ENCODE results near the gene OVOL2. TPM values are rescaled to one million over a fixed set of nuclear protein-coding genes. Genes with fewer than 3 reads are reported as not detected.
"Not testable (repeated sequence)": the region's sequence is repeated elsewhere in the genome, so short reads cannot be mapped to it uniquely, and the experiment has no call there.

OVOL2 gene
- not detected for total RNA-seq
- not detected for polyA plus RNA-seq

- H3K4me3 ChIP-seq (ENCODE audit: low read length in 2 of 2), result no peak within 1 kb of the TSS
- no peaks in the 10 kb centered on the region for H3K9me3 ChIP-seq (ENCODE audit: control insufficient read depth in 1 of 2, low read length in 2 of 2)
- no peaks in the 10 kb centered on the region for H3K4me1 ChIP-seq (ENCODE audit: insufficient read depth, low read length)
- Mint-ChIP-seq H3K36me3 (no peaks in the 10 kb centered on the region), H3K4me3 (peak within 1 kb of the TSS in 6 of 8 donors; percentile 18 to 91 (median 46)), H3K4me1 (peaks cover 2 to 11% (median 8%) of the 10 kb centered on the region in 4 donors), H3K27ac (no peak within 1 kb of the TSS), H3K27me3 (peaks cover 46 to 47% of the 10 kb centered on the region in 2 donors), H3K9me3 (peaks cover 0 to 5% (median 1%) of the 10 kb centered on the region in 8 donors)
- CTCF ChIA-PET (ENCODE audit: partially characterized antibody), result no interaction called here
- no peak for DNase-seq
- H3K36me3 ChIP-seq (ENCODE audit: insufficient read depth, low read length), result no peaks in the 10 kb centered on the region
- POLR2A ChIA-PET (ENCODE audit: partially characterized antibody), result no interaction called here
- intact Hi-C loops (cut with micrococcal nuclease), result no loop called here
- H3K27ac ChIP-seq (ENCODE audit: low read depth, low read length), result no peak within 1 kb of the TSS
- peaks cover 29% of the 10 kb centered on the region for H3K27me3 ChIP-seq (ENCODE audit: insufficient read depth, low read length)
These were observed at the start of gene OVOL2 for GRCh38 chr20:18057101-18057993. Gene OVOL2 (minus strand): TSS chr20:18057916. CDS start chr20:18057634, 282 bp downstream.

GRCh38 chr20:18103497-18103896 is 45.8 kb upstream of the OVOL2 start:
- Mint-ChIP-seq H3K36me3 (no peaks in the 10 kb centered on the region), H3K9me3 (peaks cover 0 to 6% (median 2%) of the 10 kb centered on the region in 8 donors), H3K27ac (no peak overlapping the region), H3K4me3 (no peak overlapping the region), H3K27me3 (peaks cover 5 to 9% of the 10 kb centered on the region in 2 donors), H3K4me1 (no peaks in the 10 kb centered on the region)
- Histone ChIP-seq H3K36me3 (ENCODE audit: insufficient read depth, low read length) (no peaks in the 10 kb centered on the region), H3K27me3 (ENCODE audit: insufficient read depth, low read length) (no peaks in the 10 kb centered on the region), H3K9me3 (ENCODE audit: control insufficient read depth in 1 of 2, low read length in 2 of 2) (no peaks in the 10 kb centered on the region), H3K4me3 (ENCODE audit: low read length in 2 of 2) (no peak overlapping the region), H3K4me1 (ENCODE audit: insufficient read depth, low read length) (no peaks in the 10 kb centered on the region), H3K27ac (ENCODE audit: low read depth, low read length) (no peak overlapping the region)
- CTCF ChIA-PET (ENCODE audit: partially characterized antibody), result no interaction called here
- no peak for DNase-seq
- intact Hi-C loops (cut with micrococcal nuclease), result no loop called here
- POLR2A ChIA-PET (ENCODE audit: partially characterized antibody), result no interaction called here

DNA sequence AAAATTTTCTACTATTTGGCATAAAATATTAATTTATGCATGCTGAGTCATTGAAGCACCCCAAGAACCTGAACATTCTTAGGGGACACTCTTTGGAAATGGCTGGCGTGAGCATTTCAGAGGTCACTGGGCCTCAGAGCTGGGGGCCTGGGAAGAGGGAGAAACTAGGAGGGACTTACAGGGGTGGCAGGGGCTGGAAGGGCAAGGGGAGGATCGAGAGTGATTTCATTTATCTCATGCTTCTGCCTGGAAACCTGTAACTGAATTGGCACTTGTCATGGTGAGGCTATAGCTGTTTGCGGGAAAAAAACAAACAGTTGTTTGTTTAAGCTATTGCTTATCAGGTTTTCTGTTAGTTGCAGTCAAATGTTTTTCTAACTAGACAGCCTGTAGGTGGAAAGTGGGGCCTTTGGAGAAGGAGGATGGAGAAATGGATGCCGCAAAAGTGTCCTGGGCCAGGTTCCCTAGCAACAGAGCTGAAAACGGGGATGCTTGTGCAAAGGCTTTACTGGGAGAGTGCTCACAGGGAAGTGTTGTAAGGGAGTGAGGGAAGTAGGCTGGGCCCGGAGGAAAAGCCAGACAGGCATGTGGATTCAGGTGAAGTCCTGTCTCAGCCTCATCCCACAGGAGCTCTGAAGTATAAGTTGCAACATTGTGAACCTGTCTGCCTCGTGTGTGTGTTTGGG is 43.6 kb upstream of the OVOL2 start:
- intact Hi-C loops (cut with micrococcal nuclease), result no loop called here
- POLR2A ChIA-PET (ENCODE audit: partially characterized antibody), result no interaction called here

GRCh38 chr20:18100569-18100968 is 42.9 kb upstream of the OVOL2 start:
- H3K4me1 ChIP-seq (ENCODE audit: insufficient read depth, low read length); H3K27me3 ChIP-seq (ENCODE audit: insufficient read depth, low read length); H3K9me3 Mint-ChIP-seq; H3K4me3 ChIP-seq (ENCODE audit: low read length in 2 of 2); POLR2A ChIA-PET (ENCODE audit: partially characterized antibody); H3K9me3 ChIP-seq (ENCODE audit: control insufficient read depth in 1 of 2, low read length in 2 of 2); CTCF ChIA-PET (ENCODE audit: partially characterized antibody); H3K36me3 Mint-ChIP-seq; H3K4me1 Mint-ChIP-seq; H3K36me3 ChIP-seq (ENCODE audit: insufficient read depth, low read length); DNase-seq; H3K27ac Mint-ChIP-seq; H3K27ac ChIP-seq (ENCODE audit: low read depth, low read length); intact Hi-C loops (cut with micrococcal nuclease); H3K4me3 Mint-ChIP-seq: not testable (repeated sequence)
- H3K27me3 Mint-ChIP-seq, result peaks cover 7 to 14% of the 10 kb centered on the region in 2 donors

More for the DNA sequence above, 43.6 kb upstream of the OVOL2 start:
- Histone ChIP-seq H3K9me3 (ENCODE audit: control insufficient read depth in 1 of 2, low read length in 2 of 2) (no peaks in the 10 kb centered on the region), H3K27ac (ENCODE audit: low read depth, low read length) (no peak overlapping the region), H3K36me3 (ENCODE audit: insufficient read depth, low read length) (no peaks in the 10 kb centered on the region), H3K4me3 (ENCODE audit: low read length in 2 of 2) (no peak overlapping the region), H3K27me3 (ENCODE audit: insufficient read depth, low read length) (no peaks in the 10 kb centered on the region), H3K4me1 (ENCODE audit: insufficient read depth, low read length) (no peaks in the 10 kb centered on the region)
- H3K4me1 Mint-ChIP-seq, result no peaks in the 10 kb centered on the region
- CTCF ChIA-PET (ENCODE audit: partially characterized antibody), result no interaction called here
- H3K9me3 Mint-ChIP-seq, result peaks cover 0 to 2% (median 0%) of the 10 kb centered on the region in 8 donors
- H3K27me3 Mint-ChIP-seq, result peaks cover 7 to 14% of the 10 kb centered on the region in 2 donors
- DNase-seq, result no peak
- H3K36me3 Mint-ChIP-seq, result no peaks in the 10 kb centered on the region
- H3K4me3 Mint-ChIP-seq, result no peak overlapping the region
- H3K27ac Mint-ChIP-seq, result no peak overlapping the region

- Histone ChIP-seq H3K27me3 (ENCODE audit: insufficient read depth, low read length) (no peaks in the 10 kb centered on the region), H3K4me1 (ENCODE audit: insufficient read depth, low read length) (no peaks in the 10 kb centered on the region), H3K9me3 (ENCODE audit: control insufficient read depth in 1 of 2, low read length in 2 of 2) (no peaks in the 10 kb centered on the region), H3K27ac (ENCODE audit: low read depth, low read length) (no peak overlapping the region), H3K4me3 (ENCODE audit: low read length in 2 of 2) (no peak overlapping the region), H3K36me3 (ENCODE audit: insufficient read depth, low read length) (no peaks in the 10 kb centered on the region)
- POLR2A ChIA-PET (ENCODE audit: partially characterized antibody), result no interaction called here
- CTCF ChIA-PET (ENCODE audit: partially characterized antibody), result no interaction called here
- no peak for DNase-seq
- Mint-ChIP-seq H3K36me3 (no peaks in the 10 kb centered on the region), H3K27me3 (peaks cover 6 to 24% of the 10 kb centered on the region in 2 donors), H3K4me1 (no peaks in the 10 kb centered on the region), H3K27ac (no peak overlapping the region), H3K4me3 (no peak overlapping the region), H3K9me3 (peaks cover 0 to 2% (median 0%) of the 10 kb centered on the region in 8 donors)
- intact Hi-C loops (cut with micrococcal nuclease), result no loop called here
These were observed 36.5 kb upstream of the OVOL2 start for GRCh38 chr20:18094191-18094590.

DNA sequence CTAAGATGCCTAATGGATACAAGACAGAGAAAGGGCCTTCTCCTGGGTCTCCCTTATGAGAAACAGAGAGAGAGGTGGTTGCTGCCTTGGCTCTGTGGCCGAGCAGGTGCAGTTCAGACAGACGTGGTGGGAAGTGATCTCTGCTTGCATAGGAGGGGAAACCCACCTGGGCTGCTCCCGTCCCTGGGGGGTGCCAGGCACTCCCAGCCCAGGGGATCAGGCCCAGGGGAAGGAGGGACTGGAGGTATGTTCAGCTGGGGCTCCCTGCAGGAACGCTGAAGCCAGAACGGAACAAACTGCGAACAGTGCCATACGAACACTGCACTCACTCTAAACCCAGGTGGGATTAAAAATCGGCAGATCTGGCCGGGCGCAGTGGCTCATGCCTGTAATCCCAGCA is 35.7 kb upstream of the OVOL2 start:
- Histone ChIP-seq H3K4me3 (ENCODE audit: low read length in 2 of 2) (no peak overlapping the region), H3K36me3 (ENCODE audit: insufficient read depth, low read length) (no peaks in the 10 kb centered on the region), H3K4me1 (ENCODE audit: insufficient read depth, low read length) (no peaks in the 10 kb centered on the region), H3K27me3 (ENCODE audit: insufficient read depth, low read length) (no peaks in the 10 kb centered on the region), H3K9me3 (ENCODE audit: control insufficient read depth in 1 of 2, low read length in 2 of 2) (no peaks in the 10 kb centered on the region), H3K27ac (ENCODE audit: low read depth, low read length) (no peak overlapping the region)
- ChIA-PET POLR2A (ENCODE audit: partially characterized antibody) (no interaction called here), CTCF (ENCODE audit: partially characterized antibody) (no interaction called here)
- Mint-ChIP-seq H3K9me3 (peaks cover 0 to 2% (median 0%) of the 10 kb centered on the region in 8 donors), H3K36me3 (no peaks in the 10 kb centered on the region), H3K27ac (no peak overlapping the region), H3K27me3 (peaks cover 6 to 19% of the 10 kb centered on the region in 2 donors), H3K4me3 (no peak overlapping the region), H3K4me1 (no peaks in the 10 kb centered on the region)
- no peak for DNase-seq
- intact Hi-C loops (cut with micrococcal nuclease), result no loop called here

GRCh38 chr20:18092890-18093289 is 35.2 kb upstream of the OVOL2 start:
- no peak for DNase-seq
- Histone ChIP-seq H3K36me3 (ENCODE audit: insufficient read depth, low read length) (no peaks in the 10 kb centered on the region), H3K27me3 (ENCODE audit: insufficient read depth, low read length) (no peaks in the 10 kb centered on the region), H3K27ac (ENCODE audit: low read depth, low read length) (no peak overlapping the region), H3K4me1 (ENCODE audit: insufficient read depth, low read length) (no peaks in the 10 kb centered on the region), H3K9me3 (ENCODE audit: control insufficient read depth in 1 of 2, low read length in 2 of 2) (no peaks in the 10 kb centered on the region), H3K4me3 (ENCODE audit: low read length in 2 of 2) (no peak overlapping the region)
- Mint-ChIP-seq H3K36me3 (no peaks in the 10 kb centered on the region), H3K4me3 (no peak overlapping the region), H3K27ac (no peak overlapping the region), H3K27me3 (peaks cover 6 to 17% of the 10 kb centered on the region in 2 donors), H3K4me1 (no peaks in the 10 kb centered on the region), H3K9me3 (peaks cover 0 to 2% (median 0%) of the 10 kb centered on the region in 8 donors)
- POLR2A ChIA-PET (ENCODE audit: partially characterized antibody), result no interaction called here
- intact Hi-C loops (cut with micrococcal nuclease), result no loop called here
- CTCF ChIA-PET (ENCODE audit: partially characterized antibody), result no interaction called here

All from CD4-positive, alpha-beta memory T cell (primary cell).